ENCODE data around the gene CES4A. TPM values are rescaled to one million over a fixed set of nuclear protein-coding genes. Genes with fewer than 3 reads are reported as not detected.
"Not testable (repeated sequence)": the region's sequence is repeated elsewhere in the genome, so short reads cannot be mapped to it uniquely, and the experiment has no call there.

The CES4A gene
- total RNA-seq, 2 experiments from 2014 or later = 28.9 to 30.5 TPM

- ChIA-PET CTCF (interaction anchor here (0.8 to 4.0 kb wide), 17 partner anchors 10 to 200 kb away, joined by 3 to 21 read pairs (median 6); partner anchors contain the start of genes CES3, FBXL8 and TRADD), POLR2A (no interaction called here)
- H3K27ac Mint-ChIP-seq = peak overlapping the region; percentile 85
- no peaks in the 10 kb centered on the region for H3K27me3 Mint-ChIP-seq
- peak overlapping the region; percentile 55 for H3K4me3 Mint-ChIP-seq
- no peaks in the 10 kb centered on the region for H3K36me3 Mint-ChIP-seq (ENCODE audit: low read depth)
- peaks cover 53% of the 10 kb centered on the region for H3K4me1 Mint-ChIP-seq
- no peaks in the 10 kb centered on the region for H3K9me3 Mint-ChIP-seq
- no peak for DNase-seq
Measured at GRCh38 chr16:66975302-66975893, 13.0 kb upstream of the CES4A start.

- no peaks in the 10 kb centered on the region for H3K36me3 Mint-ChIP-seq (ENCODE audit: low read depth)
- POLR2A ChIA-PET = interaction anchor here (0.5 kb wide), 1 partner anchor 219 kb away, joined by 3 read pairs; no protein-coding TSS in a partner anchor
- H3K27me3 Mint-ChIP-seq = no peaks in the 10 kb centered on the region
- H3K27ac Mint-ChIP-seq = peak overlapping the region; percentile 17
- CTCF ChIA-PET = interaction anchor here (0.8 to 4.0 kb wide), 18 partner anchors 8 to 209 kb away, joined by 3 to 21 read pairs (median 4); partner anchors contain the start of genes B3GNT9, CES3, FBXL8 and TRADD
- H3K4me1 Mint-ChIP-seq = peaks cover 60% of the 10 kb centered on the region
- no peak overlapping the region for H3K4me3 Mint-ChIP-seq
- no peaks in the 10 kb centered on the region for H3K9me3 Mint-ChIP-seq
- no peak for DNase-seq
Measured at GRCh38 chr16:66976746-66977145, 11.6 kb upstream of the CES4A start.

DNA sequence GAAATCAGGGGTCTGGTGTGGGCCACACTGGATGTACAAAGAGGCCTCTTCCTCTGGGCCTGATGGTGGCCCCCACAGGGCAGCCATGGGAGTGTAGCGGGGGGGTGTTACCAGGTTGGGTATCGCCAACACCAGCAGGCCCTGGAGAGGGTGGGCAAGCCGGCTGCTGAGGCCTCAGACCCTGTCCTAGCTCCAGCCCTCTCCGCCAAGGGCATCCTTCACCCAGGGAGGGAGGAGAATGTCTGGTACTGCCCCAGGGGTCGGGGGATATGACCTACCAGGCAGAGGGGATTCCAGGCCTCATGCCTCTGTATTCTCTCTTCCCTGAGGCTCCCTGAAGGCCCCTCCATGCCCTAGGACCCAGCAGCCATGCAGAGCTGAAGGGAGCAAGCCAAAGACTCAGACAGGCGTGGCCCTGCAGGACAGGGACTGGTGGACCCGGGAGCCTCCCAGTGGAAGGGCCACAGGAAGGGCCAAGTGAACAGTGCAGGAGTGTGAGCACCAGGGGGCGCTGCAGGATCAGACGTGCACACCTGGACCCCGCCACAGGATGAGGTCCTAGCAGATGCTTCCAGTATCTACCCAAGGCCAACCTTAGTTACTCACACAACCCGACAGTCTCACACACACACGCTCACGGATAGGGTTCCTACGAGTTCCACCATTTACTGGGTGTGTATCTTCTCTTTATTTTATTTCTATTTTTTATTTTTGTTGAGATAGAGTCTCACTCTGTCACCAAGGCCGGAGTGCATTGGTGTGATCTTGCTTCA lies 10.9 kb upstream of the CES4A start:
- ChIA-PET CTCF (interaction anchor here (0.8 to 4.0 kb wide), 20 partner anchors 9 to 208 kb away, joined by 3 to 21 read pairs (median 4); partner anchors contain the start of genes B3GNT9, CES3, FBXL8 and TRADD), POLR2A (no interaction called here)
- H3K4me3 Mint-ChIP-seq = no peak overlapping the region
- peaks cover 67% of the 10 kb centered on the region for H3K4me1 Mint-ChIP-seq
- H3K36me3 Mint-ChIP-seq (ENCODE audit: low read depth) = peaks cover 2% of the 10 kb centered on the region
- peak overlapping the region; percentile 62 for H3K27ac Mint-ChIP-seq
- peaks cover under 1% of the 10 kb centered on the region for H3K9me3 Mint-ChIP-seq
- DNase-seq = peak; percentile 91
- H3K27me3 Mint-ChIP-seq = no peaks in the 10 kb centered on the region

- H3K4me1 Mint-ChIP-seq = peaks cover 80% of the 10 kb centered on the region
- H3K9me3 Mint-ChIP-seq = peaks cover 2% of the 10 kb centered on the region
Measured at GRCh38 chr16:66979011-66979717, 9.2 kb upstream of the CES4A start.

GRCh38 chr16:66983033-66983432 lies 5.4 kb upstream of the CES4A start:
- Mint-ChIP-seq H3K27me3 (no peaks in the 10 kb centered on the region), H3K27ac (peak overlapping the region; percentile 96), H3K4me3 (no peak overlapping the region), H3K36me3 (ENCODE audit: low read depth) (peaks cover 5% of the 10 kb centered on the region), H3K9me3 (peaks cover 4% of the 10 kb centered on the region), H3K4me1 (peaks cover 79% of the 10 kb centered on the region)
- DNase-seq = no peak
- ChIA-PET CTCF (interaction anchor here (0.6 to 1.9 kb wide), 8 partner anchors 11 to 270 kb away, joined by 3 to 9 read pairs (median 5); no protein-coding TSS in a partner anchor), POLR2A (no interaction called here)

More at GRCh38 chr16:66979011-66979717, 9.2 kb upstream of the CES4A start:
- ChIA-PET POLR2A (no interaction called here), CTCF (interaction anchor here (0.6 to 4.0 kb wide), 7 partner anchors 13 to 206 kb away, joined by 3 to 21 read pairs (median 7); partner anchors contain the start of genes FBXL8 and TRADD)
- H3K36me3 Mint-ChIP-seq (ENCODE audit: low read depth) = peaks cover 5% of the 10 kb centered on the region
- H3K27me3 Mint-ChIP-seq = no peaks in the 10 kb centered on the region
- DNase-seq = no peak
- H3K27ac Mint-ChIP-seq = peak overlapping the region; percentile 50
- no peak overlapping the region for H3K4me3 Mint-ChIP-seq

DNA sequence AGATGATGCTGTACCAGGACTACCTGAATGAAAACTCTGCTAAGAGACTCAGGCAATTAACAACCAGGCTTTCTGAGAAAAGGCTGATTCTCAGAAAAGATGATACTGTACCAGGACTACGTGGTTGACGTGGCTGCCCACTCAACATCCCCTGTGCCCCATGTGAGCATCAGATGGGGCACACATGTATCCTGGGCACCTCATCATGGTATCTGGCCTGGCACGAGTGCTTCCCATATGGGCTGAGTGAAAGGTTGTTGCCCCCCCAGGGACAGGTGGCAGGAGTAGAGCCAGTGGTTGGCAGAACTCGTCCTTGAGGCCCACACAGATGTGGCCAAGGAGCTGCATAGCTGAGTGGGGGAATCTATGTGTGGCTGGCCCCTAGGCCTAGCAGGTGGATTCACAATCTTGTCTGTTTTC lies 3.5 kb upstream of the CES4A start:
- peaks cover 5% of the 10 kb centered on the region for H3K36me3 Mint-ChIP-seq (ENCODE audit: low read depth)

DNA sequence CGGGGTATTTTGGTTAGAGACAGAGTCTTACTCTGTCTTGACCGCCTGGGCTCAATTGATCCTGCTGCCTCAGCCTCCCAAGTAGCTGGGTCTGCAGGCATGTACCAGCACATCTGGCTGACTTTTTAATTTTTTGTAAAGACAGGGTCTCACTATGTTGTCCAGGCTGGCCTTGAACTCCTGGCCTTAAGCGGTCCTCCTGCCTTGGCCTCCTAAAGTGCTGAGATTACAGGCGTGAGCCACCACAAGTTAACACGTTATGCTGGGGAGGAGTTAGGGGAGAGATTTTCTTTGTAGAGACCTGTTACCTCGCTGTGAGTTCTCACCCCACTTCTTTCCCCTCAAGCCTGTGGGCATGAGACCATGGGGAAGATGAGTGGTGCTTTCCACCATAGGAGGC lies 1.8 kb upstream of the CES4A start:
- Mint-ChIP-seq H3K27me3 (no peaks in the 10 kb centered on the region), H3K27ac (peak overlapping the region; percentile 83), H3K4me3 (no peak overlapping the region), H3K36me3 (ENCODE audit: low read depth) (peaks cover 5% of the 10 kb centered on the region), H3K4me1 (peaks cover 59% of the 10 kb centered on the region), H3K9me3 (peaks cover 4% of the 10 kb centered on the region)
- DNase-seq = no peak
- POLR2A ChIA-PET = no interaction called here
- CTCF ChIA-PET = interaction anchor here (0.9 to 2.7 kb wide), 5 partner anchors 8 to 200 kb away, joined by 3 to 16 read pairs (median 4); no protein-coding TSS in a partner anchor

More for the DNA sequence above, 3.5 kb upstream of the CES4A start:
- POLR2A ChIA-PET = interaction anchor here (2.0 kb wide), 1 partner anchor 29 kb away, joined by 6 read pairs; no protein-coding TSS in a partner anchor
- H3K9me3 Mint-ChIP-seq = peaks cover 4% of the 10 kb centered on the region
- peaks cover 70% of the 10 kb centered on the region for H3K4me1 Mint-ChIP-seq
- peak; percentile 64 for DNase-seq
- H3K27me3 Mint-ChIP-seq = no peaks in the 10 kb centered on the region
- peak overlapping the region; percentile 1 for H3K4me3 Mint-ChIP-seq
- H3K27ac Mint-ChIP-seq = peak overlapping the region; percentile 96
- CTCF ChIA-PET = interaction anchor here (0.6 to 2.7 kb wide), 10 partner anchors 10 to 465 kb away, joined by 3 to 16 read pairs (median 3); partner anchors contain the start of gene CES3

DNA sequence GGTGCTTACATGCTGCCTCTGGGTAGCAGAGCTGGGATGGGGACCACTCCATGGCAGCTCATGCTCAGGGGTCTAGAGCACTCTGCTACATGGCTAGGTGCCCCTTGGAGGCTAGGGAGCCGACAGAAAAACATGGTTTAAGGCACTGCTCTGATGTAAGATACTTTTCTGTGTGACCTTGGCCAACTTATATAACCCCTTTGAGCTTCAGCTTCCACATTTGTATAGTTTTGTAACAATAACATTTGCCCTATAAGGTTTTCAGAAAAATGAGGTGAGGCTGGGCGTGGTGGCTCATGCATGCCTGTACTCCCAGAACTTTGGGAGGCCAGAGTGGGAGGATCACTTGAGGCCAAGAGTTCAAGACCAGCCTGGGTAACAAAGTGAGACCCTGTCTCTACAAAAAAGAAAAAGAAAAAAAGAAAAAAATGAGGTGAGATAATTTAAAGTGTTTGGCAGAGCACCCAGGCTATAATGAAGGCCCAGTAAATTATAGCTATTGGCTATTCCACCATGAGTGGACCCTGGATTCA lies 3.2 kb downstream of the CES4A start:
- H3K36me3 Mint-ChIP-seq (ENCODE audit: low read depth) = no peaks in the 10 kb centered on the region
- POLR2A ChIA-PET = no interaction called here
- H3K4me3 Mint-ChIP-seq = no peak overlapping the region
- H3K9me3 Mint-ChIP-seq = peaks cover 2% of the 10 kb centered on the region
- CTCF ChIA-PET = interaction anchor here (0.8 to 2.0 kb wide), 6 partner anchors 8 to 80 kb away, joined by 3 to 12 read pairs (median 3); no protein-coding TSS in a partner anchor
- H3K27ac Mint-ChIP-seq = no peak overlapping the region
- H3K27me3 Mint-ChIP-seq = no peaks in the 10 kb centered on the region
- no peak for DNase-seq
- peaks cover 17% of the 10 kb centered on the region for H3K4me1 Mint-ChIP-seq

DNA sequence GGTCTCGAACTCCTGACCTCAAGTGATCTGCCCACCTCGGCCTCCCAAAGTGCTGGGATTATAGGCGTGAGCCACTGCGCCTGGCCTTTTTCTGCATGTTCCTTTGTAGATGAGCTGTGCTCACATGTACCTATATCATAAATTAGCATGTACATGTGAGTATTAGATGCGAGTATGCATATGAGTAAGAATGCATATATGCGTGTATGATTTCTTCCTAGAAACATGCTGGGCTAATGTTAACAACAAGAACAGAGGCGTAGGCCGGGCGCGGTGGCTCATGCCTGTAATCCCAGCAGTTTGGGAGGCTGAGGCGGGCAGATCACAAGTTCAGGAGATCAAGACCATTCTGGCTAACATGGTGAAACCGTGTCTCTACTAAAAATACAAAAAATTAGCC lies 5.2 kb downstream of the CES4A start:
- DNase-seq; H3K9me3 Mint-ChIP-seq; H3K36me3 Mint-ChIP-seq (ENCODE audit: low read depth); H3K4me1 Mint-ChIP-seq; H3K4me3 Mint-ChIP-seq; POLR2A ChIA-PET; H3K27me3 Mint-ChIP-seq; H3K27ac Mint-ChIP-seq: not testable (repeated sequence)
- CTCF ChIA-PET = interaction anchor here (0.6 to 2.0 kb wide), 7 partner anchors 8 to 192 kb away, joined by 3 to 9 read pairs (median 4); no protein-coding TSS in a partner anchor

DNA sequence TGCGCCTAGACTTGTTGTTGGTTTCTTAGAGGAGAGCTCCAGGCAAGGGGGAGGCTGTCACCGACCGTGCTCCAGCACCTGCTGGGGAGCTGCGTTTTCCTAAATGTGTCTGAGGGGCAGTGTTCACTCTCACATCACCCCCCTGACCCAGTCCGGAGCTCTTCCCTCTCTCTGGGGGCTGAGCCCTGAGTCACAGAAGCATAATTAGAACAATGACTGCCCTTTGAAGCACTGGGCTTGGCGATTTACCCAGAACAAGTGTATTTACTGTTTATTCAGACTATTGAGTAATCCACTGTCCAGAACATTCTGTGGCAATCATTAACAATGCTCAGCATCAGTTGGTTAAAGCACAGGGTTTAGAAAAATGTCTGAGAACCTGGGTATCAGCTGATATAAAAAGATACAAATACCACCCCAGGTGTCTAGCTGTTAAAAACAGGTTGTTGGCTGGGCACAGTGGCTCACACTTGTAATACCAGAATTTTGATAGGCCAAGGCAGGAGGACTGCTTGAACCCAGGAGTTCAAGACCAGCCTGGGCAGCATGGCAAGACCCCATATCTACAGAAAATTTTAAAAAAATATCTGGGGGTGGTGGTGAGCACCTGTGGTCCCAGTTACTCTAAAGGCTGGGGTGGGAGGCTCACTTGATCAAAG lies 8.1 kb downstream of the CES4A start:
- Mint-ChIP-seq H3K36me3 (ENCODE audit: low read depth) (peaks cover 3% of the 10 kb centered on the region), H3K4me3 (no peak overlapping the region), H3K27me3 (no peaks in the 10 kb centered on the region), H3K4me1 (peaks cover 24% of the 10 kb centered on the region), H3K9me3 (no peaks in the 10 kb centered on the region), H3K27ac (no peak overlapping the region)
- CTCF ChIA-PET = interaction anchor here (0.7 to 2.5 kb wide), 3 partner anchors 13 to 31 kb away, joined by 3 to 11 read pairs (median 7); no protein-coding TSS in a partner anchor
- DNase-seq = no peak
- POLR2A ChIA-PET = no interaction called here

DNA sequence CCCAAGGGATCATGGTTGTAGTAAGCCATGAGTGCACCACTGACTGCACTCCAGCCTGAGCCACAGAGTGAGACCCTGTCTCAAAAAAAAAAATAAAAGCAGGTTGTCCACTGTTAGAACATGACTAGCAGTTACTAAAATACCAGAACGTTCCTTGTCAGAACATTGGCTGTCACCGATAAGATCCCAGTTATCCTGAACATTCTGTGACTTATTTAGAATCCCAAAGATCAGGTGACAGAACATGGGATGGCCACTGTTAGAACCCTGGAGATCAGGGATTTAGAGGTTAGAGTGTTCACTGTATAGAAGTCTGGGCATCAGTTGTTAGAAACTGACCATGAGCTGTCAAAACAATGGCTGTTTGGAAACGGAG lies 8.6 kb downstream of the CES4A start:
- H3K36me3 Mint-ChIP-seq (ENCODE audit: low read depth) = peaks cover 9% of the 10 kb centered on the region
- no peaks in the 10 kb centered on the region for H3K9me3 Mint-ChIP-seq
- no peaks in the 10 kb centered on the region for H3K27me3 Mint-ChIP-seq
- H3K27ac Mint-ChIP-seq = no peak overlapping the region
- ChIA-PET CTCF (interaction anchor here (0.7 to 2.5 kb wide), 4 partner anchors 16 to 30 kb away, joined by 3 to 11 read pairs (median 6); no protein-coding TSS in a partner anchor), POLR2A (no interaction called here)
- no peak overlapping the region for H3K4me3 Mint-ChIP-seq
- DNase-seq = no peak
- peaks cover 30% of the 10 kb centered on the region for H3K4me1 Mint-ChIP-seq

Measured in activated CD4-positive, alpha-beta T cell treated with anti-CD3 and anti-CD28 coated beads, Interleukin-2, amount 10 ng/mL, durations not matched to agents 7 days and 5 days (primary cell).